K562 (cell line): ENCODE data around the gene GRAMD4. TPM values are rescaled to one million over a fixed set of nuclear protein-coding genes. Genes with fewer than 3 reads are reported as not detected.
A peak's percentile ranks its signal among the peaks of the same experiment; 100 is the strongest.

Source experiments
- HLTF ChIP-seq: fragments of 450-650 bp; IDR thresholded peaks from 2 replicates; pipeline ENCODE4 v1.6.1; 2016
- L3MBTL2 ChIP-seq: fragments of 450-650 bp; IDR thresholded peaks from 2 replicates; pipeline ENCODE4 v1.6.1; 2016; ENCODE audit warnings: mild to moderate bottlenecking, moderate library complexity
- MLX ChIP-seq, 2 experiments: fragments of 450-650 bp in 1 of 2; sonication (generic) in 1 of 2; formaldehyde crosslinking; conservative IDR thresholded peaks; 2 replicates each; pipeline versions ENCODE4 v1.4.0 to v1.8.1; 2020 to 2022; ENCODE audit warnings: mild to moderate bottlenecking in 1 of 2, missing genetic modification reagents in 1 of 2
- REST ChIP-seq, 2 experiments: fragments of 450-650 bp; formaldehyde crosslinking in 1 of 2; IDR thresholded peaks; 2 replicates each; pipeline versions ENCODE4 v1.4.0 to v1.6.1; 2014 to 2020; ENCODE audit warnings: mild to moderate bottlenecking in 2 of 2, borderline replicate concordance in 1 of 2, low read depth in 1 of 2
- SMAD4 ChIP-seq: fragments of 250-450 bp; sonication (Bioruptor Pico); conservative IDR thresholded peaks from 2 replicates; pipeline ENCODE4 v1.8.0; 2021; ENCODE audit warnings: inconsistent platforms, mild to moderate bottlenecking, moderate library complexity
- SMARCE1 ChIP-seq: fragments of 450-650 bp; IDR thresholded peaks from 2 replicates; pipeline ENCODE4 v1.7.1; 2016; ENCODE audit warnings: mild to moderate bottlenecking
- TOE1 ChIP-seq, 2 experiments: fragments of 450-650 bp in 1 of 2; sonication (generic) in 1 of 2; formaldehyde crosslinking in 1 of 2; IDR thresholded peaks; 2 replicates each; pipeline versions ENCODE4 v1.7.1 to v1.8.0; 2016 to 2022; ENCODE audit warnings: borderline replicate concordance in 2 of 2, mild to moderate bottlenecking in 2 of 2, antibody characterized with exemption in 1 of 2, inconsistent platforms in 1 of 2, low read depth in 1 of 2, missing genetic modification reagents in 1 of 2, moderate library complexity in 1 of 2
- ZBTB2 ChIP-seq: fragments of 450-650 bp; IDR thresholded peaks from 2 replicates; pipeline ENCODE4 v1.6.1; 2016; ENCODE audit warnings: antibody characterized with exemption
- ZNF217 ChIP-seq: sonication (generic); formaldehyde crosslinking; IDR thresholded peaks from 2 replicates; pipeline ENCODE4 v1.8.0; 2022; ENCODE audit warnings: mild to moderate bottlenecking, missing genetic modification reagents
- ZNF444 ChIP-seq: fragments of 250-450 bp; sonication (Bioruptor Pico); IDR thresholded peaks from 2 replicates; pipeline ENCODE4 v1.4.0; 2020; ENCODE audit warnings: mild to moderate bottlenecking, moderate library complexity
- polyA plus RNA-seq, 8 experiments: library from polyadenylated mRNA; depleted of rRNA in 4 of 8; stranded (reverse) in 5 of 8; unstranded in 3 of 8; fragments of >200 nt; fragmentation: Nextera tagmentation in 2 of 8; fragmentation: Illumina TruSeq in 1 of 8; extraction: Ambion mirVana in 2 of 8; extraction: Trizol in 1 of 8; gene quantifications; 2 replicates each; pipeline versions ENCODE4 v1.2.1 to v1.2.3, GENCODE V29; 2011 to 2014; ENCODE audit warnings: inconsistent platforms in 1 of 8, missing spikeins in 1 of 8
- total RNA-seq, 7 experiments: library from RNA; depleted of rRNA in 6 of 7; stranded (reverse); fragments of >200 nt in 6 of 7; fragmentation: Illumina TruSeq in 2 of 7; extraction: Trizol in 2 of 7; gene quantifications; 2 replicates each; pipeline versions ENCODE4 v1.2.1 to v1.2.3, GENCODE V29; 2011 to 2021; ENCODE audit warnings: low replicate concordance in 1 of 7

The GRAMD4 gene
- total and polyA plus RNA-seq, 9 of the 15 experiments (the other 6 are each of a cell fraction or from before 2014, with no cell fraction given), result 0.18 to 44.8 (median 18.6) TPM

- TF ChIP-seq MLX (CRISPR knock-in tag; conservative IDR thresholded peaks at IDR 0.05), result no peak
- TF ChIP-seq ZBTB2, result peak; percentile 78; the same call in 1 of the 2 replicates
- peak; percentile 61; the same call in 1 of the 2 replicates for TF ChIP-seq TOE1 (IDR thresholded peaks at IDR 0.05; ENCODE audit: borderline replicate concordance)
- TF ChIP-seq TOE1 (CRISPR knock-in tag; IDR thresholded peaks at IDR 0.05; ENCODE audit: borderline replicate concordance, low read depth), result no peak
- no peak; the same call in 1 of the 2 replicates for TF ChIP-seq L3MBTL2
- TF ChIP-seq HLTF, result no peak
- peak; percentile 95 for TF ChIP-seq SMARCE1
- no peak for TF ChIP-seq ZNF217 (CRISPR knock-in tag)
- no peak for TF ChIP-seq ZNF444
- peak; percentile 22; the same call in 1 of the 2 replicates for TF ChIP-seq REST (IDR thresholded peaks at IDR 0.05; ENCODE audit: borderline replicate concordance)
- TF ChIP-seq REST (CRISPR knock-in tag; IDR thresholded peaks at IDR 0.05; ENCODE audit: low read depth), result no peak
- peak; percentile 72 for TF ChIP-seq SMAD4 (CRISPR knock-in tag)
Measured at GRCh38 chr22:46604306-46604690, 15.9 kb upstream of the GRAMD4 start (continued).
